ENCODE measurements around the gene DCST1.

DCST1 gene

GRCh38 chr1:155001675-155002463, 31.8 kb upstream of the DCST1 start:
- TF ChIP-seq ZFX (IDR thresholded peaks at IDR 0.05): no peak
- no peak; the same call in 1 of the 2 replicates for TF ChIP-seq CTCF (conservative IDR thresholded peaks at IDR 0.05)
- peak overlapping the region; percentile 99 for H3K27ac ChIP-seq

- peak within 1 kb of the TSS; percentile 99 for H3K27ac ChIP-seq
- peak; percentile 53; the same call in 1 of the 2 replicates for TF ChIP-seq ZFX (IDR thresholded peaks at IDR 0.05)
- TF ChIP-seq CTCF (conservative IDR thresholded peaks at IDR 0.05): no peak
These were observed 31.0 kb upstream of the DCST1 start, which contains the start of gene ZBTB7B for GRCh38 chr1:155002464-155003226. ZBTB7B (plus strand) TSS chr1:155002802; CDS start chr1:155014661, 11,859 bp downstream.

- peak overlapping the region; percentile 99 for H3K27ac ChIP-seq
- no peak for TF ChIP-seq CTCF (conservative IDR thresholded peaks at IDR 0.05)
These were observed 30.3 kb upstream of the DCST1 start for GRCh38 chr1:155003227-155003765.

DNA sequence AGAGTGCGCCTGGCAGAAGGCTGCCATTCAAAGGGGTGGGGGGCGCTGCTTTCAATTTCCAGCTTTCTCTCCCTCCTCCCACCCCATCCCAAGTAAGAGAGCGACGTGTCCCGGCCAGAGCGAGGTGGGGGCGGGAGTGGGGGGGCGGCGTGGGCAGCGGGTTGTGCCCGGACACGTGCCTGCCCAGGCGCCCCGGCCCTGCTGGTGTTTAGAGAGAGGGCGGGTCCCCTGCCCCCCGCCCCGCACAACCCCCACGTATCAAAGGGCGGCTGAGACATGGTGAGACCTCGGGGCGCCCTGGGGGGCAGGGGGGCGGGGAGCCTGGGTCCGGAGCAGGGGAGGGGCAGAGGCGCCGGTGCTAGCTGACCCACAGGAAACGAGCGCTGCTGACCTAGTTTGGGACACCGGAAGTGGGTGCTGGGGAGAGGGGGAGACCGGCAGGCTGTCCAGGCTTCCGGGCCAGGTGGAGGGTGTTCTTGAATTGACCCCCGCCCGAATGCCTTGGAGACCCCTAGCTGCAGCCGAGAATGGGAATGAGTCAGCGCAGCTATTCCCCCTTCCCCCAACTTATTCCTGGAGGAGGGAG, 29.8 kb upstream of the DCST1 start:
- TF ChIP-seq CTCF (conservative IDR thresholded peaks at IDR 0.05): no peak
- H3K27ac ChIP-seq: peak overlapping the region; percentile 99

GRCh38 chr1:155004352-155005075, 29.1 kb upstream of the DCST1 start:
- TF ChIP-seq CTCF (conservative IDR thresholded peaks at IDR 0.05): no peak
- no peak for TF ChIP-seq ZFX (IDR thresholded peaks at IDR 0.05)
- H3K27ac ChIP-seq: peak overlapping the region; percentile 99

DNA sequence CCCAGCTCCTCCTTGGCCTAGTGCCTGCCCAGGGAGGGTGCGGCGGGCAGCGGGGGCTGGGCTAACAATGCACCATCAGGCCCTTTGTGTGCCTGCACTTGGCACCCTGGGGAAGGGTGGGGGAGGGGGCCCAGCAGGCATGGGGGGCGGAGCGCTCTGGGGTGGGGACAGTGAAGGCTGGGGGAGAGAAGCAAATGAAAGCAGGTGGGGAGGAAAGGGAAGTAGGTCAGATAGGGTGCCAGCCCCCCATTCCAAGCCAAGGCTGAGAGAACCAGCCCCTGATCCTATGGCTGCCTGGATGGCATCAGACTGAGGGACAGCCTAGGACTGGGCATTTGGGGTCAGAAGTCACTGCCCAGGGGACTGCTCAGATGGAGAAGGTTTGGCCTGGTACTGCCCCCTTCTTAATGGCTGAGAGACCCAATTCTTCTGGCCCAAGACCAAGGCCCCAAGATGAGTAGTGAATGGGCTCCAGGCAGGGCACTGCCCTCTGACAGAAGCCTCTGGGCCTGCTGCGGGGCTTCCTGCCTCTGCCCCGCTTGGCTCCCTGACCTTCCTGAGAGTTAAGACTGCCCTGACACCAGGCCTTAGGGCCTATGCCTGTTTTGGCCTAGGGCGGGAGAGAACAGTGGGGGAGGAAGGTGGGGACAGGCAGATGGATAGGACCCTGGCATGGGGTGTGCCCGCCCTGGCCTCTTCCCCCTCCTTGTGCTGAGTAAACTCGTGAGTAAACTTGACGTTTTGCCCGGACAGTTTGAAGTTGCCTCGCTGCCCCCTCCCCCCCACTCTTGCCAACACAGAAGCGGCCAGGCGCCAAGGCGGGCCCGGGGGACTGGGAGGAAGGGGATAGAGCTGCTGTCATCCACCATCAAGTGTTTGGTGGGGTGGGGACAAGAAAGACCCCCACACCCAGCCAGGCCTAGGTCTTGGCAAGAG, 28.3 kb upstream of the DCST1 start:
- TF ChIP-seq CTCF (conservative IDR thresholded peaks at IDR 0.05): no peak
- peak; percentile 75 for TF ChIP-seq ZFX (IDR thresholded peaks at IDR 0.05)
- peak overlapping the region; percentile 99 for H3K27ac ChIP-seq

Data from C4-2B (cell line).